ENCODE measurements around the gene PLCB2.

PLCB2 gene

GRCh38 chr15:40349163-40349562 lies 41.4 kb upstream of the PLCB2 start:
- in situ Hi-C loops (cut with HindIII; ENCODE audit: low sequenced_read_pairs) = no loop called here
- DNase-seq (ENCODE audit: low read depth, low spot score) = no peak
- TF ChIP-seq CTCF (IDR thresholded peaks at IDR 0.05; ENCODE audit: low read depth, low read length) = no peak
- H3K4me3 ChIP-seq (ENCODE audit: low read depth, low read length) = no peak overlapping the region

- DNase-seq (ENCODE audit: low read depth, low spot score) = no peak
- in situ Hi-C loops (cut with HindIII; ENCODE audit: low sequenced_read_pairs) = no loop called here
- no peak overlapping the region for H3K4me3 ChIP-seq (ENCODE audit: low read depth, low read length)
- no peak for TF ChIP-seq CTCF (IDR thresholded peaks at IDR 0.05; ENCODE audit: low read depth, low read length)
Measured at GRCh38 chr15:40348474-40348870, 40.7 kb upstream of the PLCB2 start.

- no peak for TF ChIP-seq CTCF (IDR thresholded peaks at IDR 0.05; ENCODE audit: low read depth, low read length)
- DNase-seq (ENCODE audit: low read depth, low spot score) = no peak
- H3K4me3 ChIP-seq (ENCODE audit: low read depth, low read length) = no peak overlapping the region
- in situ Hi-C loops (cut with HindIII; ENCODE audit: low sequenced_read_pairs) = no loop called here
Measured at GRCh38 chr15:40347559-40348473, 40.1 kb upstream of the PLCB2 start.

- H3K4me3 ChIP-seq (ENCODE audit: low read depth, low read length) = no peak overlapping the region
- DNase-seq (ENCODE audit: low read depth, low spot score) = no peak
- in situ Hi-C loops (cut with HindIII; ENCODE audit: low sequenced_read_pairs) = no loop called here
- no peak for TF ChIP-seq CTCF (IDR thresholded peaks at IDR 0.05; ENCODE audit: low read depth, low read length)
Measured at GRCh38 chr15:40346579-40347558, 39.1 kb upstream of the PLCB2 start.

- in situ Hi-C loops (cut with HindIII; ENCODE audit: low sequenced_read_pairs) = no loop called here
- H3K4me3 ChIP-seq (ENCODE audit: low read depth, low read length) = no peak overlapping the region
- TF ChIP-seq CTCF (IDR thresholded peaks at IDR 0.05; ENCODE audit: low read depth, low read length) = no peak
- no peak for DNase-seq (ENCODE audit: low read depth, low spot score)
Measured at GRCh38 chr15:40345867-40346578, 38.3 kb upstream of the PLCB2 start.

Measured in astrocyte of the spinal cord (primary cell).